ENCODE measurements around the gene KCNIP4.

- TF ChIP-seq CTCF (optimal IDR thresholded peaks at IDR 0.05 in 1 of 3, IDR thresholded peaks at IDR 0.05 in 1 of 3, conservative IDR thresholded peaks at IDR 0.05 in 1 of 3; ENCODE audit: extremely low read depth in 1 of 3, insufficient read depth in 2 of 3, low read length in 3 of 3) (no peak), EZH2 (IDR thresholded peaks at IDR 0.05; ENCODE audit: low read length) (no peak)
Observed at GRCh38 chr4:21893136-21893535, 55.4 kb downstream of the KCNIP4 start.

Measured in keratinocyte (primary cell).